Natural killer cell (primary cell): Measurements from ENCODE around the gene ABCB1. TPM values are rescaled to one million over a fixed set of nuclear protein-coding genes. Genes with fewer than 3 reads are reported as not detected.

Experiments
- ATAC-seq, 3 donors: fragments of 150-1000 bp in 2 of 3; fragments of 200-7000 bp in 1 of 3; cut with Tn5 transposase; 1 replicate in 1 of 3; 2 replicates in 2 of 3; pipeline ENCODE4 v1.10.0; 2021; ENCODE audit warnings: mild to moderate bottlenecking in 2 of 3, moderate library complexity in 2 of 3
- DNase-seq, 2 donors: peaks; one replicate each; pipeline versions ENCODE4 v3.0.0 to v3.0.0-alpha.2; 2013 to 2021; ENCODE audit warnings: mixed read lengths in 1 of 2
- H3K27ac ChIP-seq: one replicate; pipeline ENCODE4 v1.5.1; 2013; ENCODE audit warnings: mild to moderate bottlenecking, low read length
- H3K27me3 ChIP-seq: one replicate; pipeline ENCODE4 v1.6.1; 2013; ENCODE audit warnings: low read length; ENCODE audit not compliant: control insufficient read depth, insufficient read depth
- H3K36me3 ChIP-seq: one replicate; pipeline ENCODE4 v1.6.1; 2013; ENCODE audit warnings: low read length; ENCODE audit not compliant: control insufficient read depth, insufficient read depth
- H3K4me1 ChIP-seq: one replicate; pipeline ENCODE4 v1.6.1; 2013; ENCODE audit warnings: low read length; ENCODE audit not compliant: control insufficient read depth, insufficient read depth
- H3K4me3 ChIP-seq: one replicate; pipeline ENCODE4 v1.5.1; 2013; ENCODE audit warnings: low read length
- H3K9me3 ChIP-seq: one replicate; pipeline ENCODE4 v1.6.1; 2013; ENCODE audit warnings: low read length; ENCODE audit not compliant: control insufficient read depth, insufficient read depth
- H3K27ac Mint-ChIP-seq, 2 donors: one replicate each; pipeline ENCODE4 v1.8.0; 2022; ENCODE audit warnings: mild to moderate bottlenecking in 2 of 2, mixed read lengths in 2 of 2, moderate library complexity in 1 of 2
- H3K27me3 Mint-ChIP-seq, 2 donors: one replicate each; pipeline ENCODE4 v1.8.0; 2022; ENCODE audit warnings: low read depth in 2 of 2, mixed read lengths in 2 of 2
- H3K36me3 Mint-ChIP-seq: one replicate; pipeline ENCODE4 v1.8.0; 2022; ENCODE audit warnings: mixed read lengths
- H3K4me1 Mint-ChIP-seq, 2 donors: one replicate each; pipeline ENCODE4 v1.8.0; 2022; ENCODE audit warnings: mixed read lengths in 2 of 2
- H3K4me3 Mint-ChIP-seq: one replicate; pipeline ENCODE4 v1.8.0; 2022; ENCODE audit warnings: mild to moderate bottlenecking, moderate library complexity, mixed read lengths
- H3K9me3 Mint-ChIP-seq, 2 donors: one replicate each; pipeline ENCODE4 v1.8.0; 2022; ENCODE audit warnings: mixed read lengths in 2 of 2
- WGBS: methylation state at CpG from one replicate; pipeline ENCODE4 v1.1.7; 2013; ENCODE audit warnings: missing lambda C conversion rate; ENCODE audit not compliant: insufficient coverage; 5-methylcytosine and 5-hydroxymethylcytosine counted together
- intact Hi-C: fragments of 100-400 bp; cut with micrococcal nuclease; formaldehyde crosslinking; loops from one replicate; pipeline ENCODE4 v1.14.2; 2022
- total RNA-seq, 4 donors: library from RNA; stranded (reverse); fragments of 120-200 nt in 1 of 4; gene quantifications; one replicate each; pipeline versions ENCODE4 v1.2.3 to v1.2.4, GENCODE V29; 2013 to 2022
- TF ChIP-seq, protein P1 (sequence below): fragments of 200-600 bp; IDR thresholded peaks from one replicate; pipeline ENCODE4 v1.8.0; 2022; ENCODE audit warnings: antibody characterized with exemption

Gene ABCB1
- total RNA-seq, 3 donors from 2014 or later (not counting 1 experiment from before 2014, with no cell fraction given): 62.8 to 99.5 (median 81.4) TPM

DNA sequence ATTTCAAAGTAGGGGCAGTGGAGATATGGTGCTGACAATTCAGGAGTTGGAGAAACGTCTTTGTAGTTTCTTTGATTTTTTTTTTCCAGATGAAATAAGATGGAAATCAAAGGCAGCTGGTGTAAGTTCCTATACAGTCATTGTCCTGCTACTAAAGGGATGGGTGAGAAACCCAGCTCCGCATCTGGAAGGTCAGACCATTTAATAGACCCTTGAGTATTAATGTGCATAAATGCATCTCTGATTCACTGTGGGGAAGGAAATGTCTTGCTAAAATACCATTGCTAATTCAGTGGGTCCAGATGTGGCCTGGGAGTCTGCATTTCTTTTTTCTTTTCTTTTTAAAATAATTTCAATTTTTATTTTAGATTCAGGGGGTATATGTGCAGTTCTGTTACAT, 140.7 kb downstream of the ABCB1 start:
- Mint-ChIP-seq H3K27ac (no peak overlapping the region), H3K4me1 (no peaks in the 10 kb centered on the region), H3K4me3 (no peak overlapping the region), H3K9me3 (no peaks in the 10 kb centered on the region), H3K27me3 (peaks cover 12 to 14% of the 10 kb centered on the region in 2 donors), H3K36me3 (no peaks in the 10 kb centered on the region)
- 84% methylated on average over 2 of the region's 2 CpGs for WGBS
- Histone ChIP-seq H3K9me3 (no peaks in the 10 kb centered on the region), H3K27me3 (no peaks in the 10 kb centered on the region), H3K27ac (no peak overlapping the region), H3K36me3 (no peaks in the 10 kb centered on the region), H3K4me3 (no peak overlapping the region), H3K4me1 (no peaks in the 10 kb centered on the region)
- no peak for ATAC-seq
- no peak for DNase-seq
- intact Hi-C loops: no loop called here
- TF ChIP-seq, protein P1, sequence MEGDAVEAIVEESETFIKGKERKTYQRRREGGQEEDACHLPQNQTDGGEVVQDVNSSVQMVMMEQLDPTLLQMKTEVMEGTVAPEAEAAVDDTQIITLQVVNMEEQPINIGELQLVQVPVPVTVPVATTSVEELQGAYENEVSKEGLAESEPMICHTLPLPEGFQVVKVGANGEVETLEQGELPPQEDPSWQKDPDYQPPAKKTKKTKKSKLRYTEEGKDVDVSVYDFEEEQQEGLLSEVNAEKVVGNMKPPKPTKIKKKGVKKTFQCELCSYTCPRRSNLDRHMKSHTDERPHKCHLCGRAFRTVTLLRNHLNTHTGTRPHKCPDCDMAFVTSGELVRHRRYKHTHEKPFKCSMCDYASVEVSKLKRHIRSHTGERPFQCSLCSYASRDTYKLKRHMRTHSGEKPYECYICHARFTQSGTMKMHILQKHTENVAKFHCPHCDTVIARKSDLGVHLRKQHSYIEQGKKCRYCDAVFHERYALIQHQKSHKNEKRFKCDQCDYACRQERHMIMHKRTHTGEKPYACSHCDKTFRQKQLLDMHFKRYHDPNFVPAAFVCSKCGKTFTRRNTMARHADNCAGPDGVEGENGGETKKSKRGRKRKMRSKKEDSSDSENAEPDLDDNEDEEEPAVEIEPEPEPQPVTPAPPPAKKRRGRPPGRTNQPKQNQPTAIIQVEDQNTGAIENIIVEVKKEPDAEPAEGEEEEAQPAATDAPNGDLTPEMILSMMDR: no peak

DNA sequence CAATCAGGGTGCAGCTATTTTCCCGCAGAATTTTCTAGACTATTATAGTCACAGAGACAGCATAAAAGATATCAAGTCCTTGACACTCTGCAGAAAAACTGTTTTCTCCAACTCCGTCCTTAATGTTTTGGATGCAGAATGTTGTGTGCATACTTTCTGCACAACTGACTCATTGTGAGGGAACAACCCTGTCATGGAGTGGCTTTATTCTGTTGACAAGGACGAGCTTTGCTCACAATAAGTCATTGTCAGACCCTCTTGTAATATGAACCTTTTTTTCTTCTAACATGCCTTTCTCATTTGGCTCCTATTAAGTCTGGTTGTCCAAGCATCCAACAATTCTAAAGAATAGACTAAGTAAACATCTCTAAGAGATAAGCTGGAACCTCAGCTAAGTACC, 142.5 kb downstream of the ABCB1 start:
- H3K4me1 Mint-ChIP-seq: no peaks in the 10 kb centered on the region
- H3K4me3 Mint-ChIP-seq: no peak overlapping the region
- no peaks in the 10 kb centered on the region for H3K27me3 ChIP-seq
- H3K4me1 ChIP-seq: no peaks in the 10 kb centered on the region
- H3K27ac ChIP-seq: no peak overlapping the region
- H3K27ac Mint-ChIP-seq: no peak overlapping the region
- 98% methylated on average over 3 of the region's 3 CpGs for WGBS
- H3K9me3 Mint-ChIP-seq: no peaks in the 10 kb centered on the region
- peaks cover 11 to 12% of the 10 kb centered on the region in 2 donors for H3K27me3 Mint-ChIP-seq
- TF ChIP-seq, protein P1: no peak
- no peaks in the 10 kb centered on the region for H3K36me3 ChIP-seq
- ATAC-seq (no peak), DNase-seq (no peak)
- no peaks in the 10 kb centered on the region for H3K9me3 ChIP-seq
- no peak overlapping the region for H3K4me3 ChIP-seq
- no peaks in the 10 kb centered on the region for H3K36me3 Mint-ChIP-seq
- intact Hi-C loops: no loop called here

DNA sequence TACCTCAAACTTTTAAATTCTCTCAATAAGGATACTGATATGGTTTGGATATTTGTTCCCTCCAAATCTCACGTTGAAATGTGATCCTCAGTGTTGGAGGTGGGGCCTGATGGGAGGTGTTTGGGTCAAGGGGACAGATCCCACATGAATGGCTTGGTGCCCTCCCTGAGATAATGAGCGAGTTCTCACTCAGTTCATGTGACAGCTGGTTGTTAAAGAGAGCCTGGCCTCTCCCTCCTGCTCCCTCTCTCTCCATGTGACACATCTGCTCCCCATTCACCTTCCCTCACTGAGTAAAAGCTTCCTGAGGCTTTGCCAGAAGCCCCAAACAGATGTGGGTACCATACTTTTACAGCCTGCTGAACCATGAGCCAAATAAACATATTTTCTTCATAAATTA, 144.4 kb downstream of the ABCB1 start:
- Histone ChIP-seq H3K4me3 (no peak overlapping the region), H3K36me3 (no peaks in the 10 kb centered on the region), H3K4me1 (no peaks in the 10 kb centered on the region), H3K9me3 (no peaks in the 10 kb centered on the region), H3K27me3 (no peaks in the 10 kb centered on the region), H3K27ac (no peak overlapping the region)
- DNase-seq (no peak), ATAC-seq (no peak)
- no peaks in the 10 kb centered on the region for H3K36me3 Mint-ChIP-seq
- TF ChIP-seq, protein P1: no peak
- peaks cover 11 to 27% of the 10 kb centered on the region in 2 donors for H3K27me3 Mint-ChIP-seq
- no peak overlapping the region for H3K27ac Mint-ChIP-seq
- no peak overlapping the region for H3K4me3 Mint-ChIP-seq
- 64% methylated on average over 2 of the region's 2 CpGs for WGBS
- intact Hi-C loops: no loop called here
- H3K9me3 Mint-ChIP-seq: no peaks in the 10 kb centered on the region
- no peaks in the 10 kb centered on the region for H3K4me1 Mint-ChIP-seq

Other genes starting within 250 kb of the ABCB1 start
- gene ABCB4, start 125.2 kb downstream of the ABCB1 start, total RNA-seq: under 1 TPM; 0.14 to 0.63 (median 0.50) TPM
- 1 to 10 TPM in 2 of 3 donors, under 1 TPM in 1; 0.29 to 1.7 (median 1.1) TPM for gene RUNDC3B, start 27.5 kb upstream of the ABCB1 start, total RNA-seq